GM23338 (cell line): ENCODE measurements around the gene SERPING1. TPM values are rescaled to one million over a fixed set of nuclear protein-coding genes. Genes with fewer than 3 reads are reported as not detected.

Source experiments
- ATAC-seq: fragments of 200-7000 bp; cut with Tn5 transposase; 3 replicates; pipeline ENCODE4 v1.9.1; 2020
- DNase-seq: peaks from one replicate; pipeline ENCODE4 v3.0.0-alpha.2; 2015; ENCODE audit warnings: low spot score
- H2AFZ ChIP-seq: fragments of 200-600 bp; sonication (generic); 2 replicates; pipeline ENCODE4 v1.8.0; 2016; ENCODE audit warnings: antibody characterized with exemption, mild to moderate bottlenecking, moderate library complexity
- H3F3A ChIP-seq: fragments of 200-600 bp; sonication (generic); replicated peaks from 2 replicates; pipeline ENCODE4 v1.8.0; 2017; ENCODE audit warnings: antibody characterized with exemption, mixed run types, low read depth
- H3K27ac ChIP-seq: fragments of 200-600 bp; sonication (generic); 2 replicates; pipeline ENCODE4 v1.6.1; 2016; ENCODE audit warnings: low read depth
- H3K27me3 ChIP-seq: fragments of 200-600 bp; sonication (generic); 2 replicates; pipeline ENCODE4 v1.8.0; 2016; ENCODE audit warnings: mild to moderate bottlenecking, mixed run types, moderate library complexity; ENCODE audit not compliant: insufficient read depth
- H3K36me3 ChIP-seq: fragments of 200-600 bp; sonication (generic); 2 replicates; pipeline ENCODE4 v1.8.0; 2016; ENCODE audit warnings: mild to moderate bottlenecking; ENCODE audit not compliant: insufficient read depth
- H3K4me1 ChIP-seq: fragments of 200-600 bp; sonication (generic); 2 replicates; pipeline ENCODE4 v1.8.0; 2016; ENCODE audit warnings: mild to moderate bottlenecking, moderate library complexity; ENCODE audit not compliant: insufficient read depth
- H3K4me2 ChIP-seq: fragments of 200-600 bp; sonication (generic); 2 replicates; pipeline ENCODE4 v1.7.1; 2017; ENCODE audit warnings: mixed run types
- H3K4me3 ChIP-seq: fragments of 200-600 bp; sonication (generic); 2 replicates; pipeline ENCODE4 v1.6.1; 2016; ENCODE audit warnings: mixed run types
- H3K79me2 ChIP-seq: fragments of 200-600 bp; sonication (generic); replicated peaks from 2 replicates; pipeline ENCODE4 v1.8.0; 2017; ENCODE audit warnings: mild to moderate bottlenecking; ENCODE audit not compliant: insufficient read depth
- H3K9me2 ChIP-seq: fragments of 200-600 bp; sonication (generic); 2 replicates; pipeline ENCODE4 v1.8.0; 2017; ENCODE audit not compliant: insufficient read depth
- H4K20me1 ChIP-seq: fragments of 200-600 bp; sonication (generic); replicated peaks from 2 replicates; pipeline ENCODE4 v1.8.0; 2017; ENCODE audit warnings: mild to moderate bottlenecking; ENCODE audit not compliant: insufficient read depth
- H3K27ac Mint-ChIP-seq: 2 replicates; pipeline ENCODE4 v1.8.0; 2020; ENCODE audit warnings: inconsistent platforms, mild to moderate bottlenecking, moderate library complexity, mixed read lengths
- H3K27me3 Mint-ChIP-seq: 3 replicates; pipeline ENCODE4 v1.8.0; 2022; ENCODE audit warnings: low read depth, mild to moderate bottlenecking, moderate library complexity, mixed read lengths, inconsistent platforms; ENCODE audit not compliant: insufficient read depth, poor library complexity
- H3K36me3 Mint-ChIP-seq: 3 replicates; pipeline ENCODE4 v1.8.0; 2021; ENCODE audit warnings: low read depth, mild to moderate bottlenecking, inconsistent platforms, moderate library complexity, mixed read lengths
- H3K4me1 Mint-ChIP-seq: 3 replicates; pipeline ENCODE4 v1.8.0; 2020; ENCODE audit warnings: mild to moderate bottlenecking, inconsistent platforms, mixed read lengths
- H3K4me3 Mint-ChIP-seq: 3 replicates; pipeline ENCODE4 v1.8.0; 2021; ENCODE audit warnings: moderate library complexity, mild to moderate bottlenecking, inconsistent platforms, mixed read lengths
- H3K9me3 Mint-ChIP-seq: 3 replicates; pipeline ENCODE4 v1.8.0; 2020; ENCODE audit warnings: moderate library complexity, mild to moderate bottlenecking, inconsistent platforms, mixed read lengths
- CREB1 ChIP-seq: fragments of 250-450 bp; sonication (Bioruptor Pico); IDR thresholded peaks from 2 replicates; pipeline ENCODE4 v1.5.0; 2020; ENCODE audit warnings: low read depth, mild to moderate bottlenecking, moderate library complexity
- CTCF ChIP-seq, 2 experiments: fragments of 200-600 bp in 1 of 2; sonication (generic) in 1 of 2; conservative IDR thresholded peaks; 2 replicates each; pipeline versions ENCODE4 v1.5.1 to v1.6.1; 2016 to 2017; ENCODE audit warnings: antibody characterized with exemption in 2 of 2, low read depth in 2 of 2, mild to moderate bottlenecking in 2 of 2, moderate library complexity in 1 of 2
- ETS1 ChIP-seq: IDR thresholded peaks from 2 replicates; pipeline ENCODE4 v1.6.1; 2016; ENCODE audit warnings: antibody characterized with exemption
- EZH2 ChIP-seq: fragments of 200-600 bp; sonication (generic); IDR thresholded peaks from one replicate; pipeline ENCODE4 v1.8.0; 2017; ENCODE audit warnings: antibody characterized with exemption, mild to moderate bottlenecking, low read depth; ENCODE audit not compliant: unreplicated experiment
- EZH2phosphoT487 ChIP-seq: fragments of 200-600 bp; sonication (generic); IDR thresholded peaks from one replicate; pipeline ENCODE4 v1.8.1; 2018; ENCODE audit warnings: antibody characterized with exemption; ENCODE audit not compliant: unreplicated experiment
- JUNB ChIP-seq: IDR thresholded peaks from one replicate; pipeline ENCODE4 v1.6.1; 2016; ENCODE audit warnings: antibody characterized with exemption; ENCODE audit not compliant: unreplicated experiment
- NANOG ChIP-seq: IDR thresholded peaks from 2 replicates; pipeline ENCODE4 v1.6.1; 2016; ENCODE audit warnings: antibody characterized with exemption, borderline replicate concordance
- POLR2AphosphoS5 ChIP-seq: IDR thresholded peaks from 2 replicates; pipeline ENCODE4 v1.6.1; 2016; ENCODE audit warnings: antibody characterized with exemption, low read depth
- REST ChIP-seq: IDR thresholded peaks from one replicate; pipeline ENCODE4 v1.6.1; 2018; ENCODE audit warnings: antibody characterized with exemption; ENCODE audit not compliant: unreplicated experiment
- STAT1 ChIP-seq: IDR thresholded peaks from one replicate; pipeline ENCODE4 v1.6.1; 2016; ENCODE audit warnings: antibody characterized with exemption; ENCODE audit not compliant: unreplicated experiment
- ZNF114 ChIP-seq: fragments of 250-450 bp; sonication (Bioruptor Pico); IDR thresholded peaks from 2 replicates; pipeline ENCODE4 v1.5.0; 2020; ENCODE audit warnings: mild to moderate bottlenecking, moderate library complexity
- ZNF331 ChIP-seq: fragments of 250-450 bp; sonication (Bioruptor Pico); IDR thresholded peaks from 2 replicates; pipeline ENCODE4 v1.5.0; 2020; ENCODE audit warnings: low read depth, mild to moderate bottlenecking, moderate library complexity
- ZNF462 ChIP-seq: fragments of 250-450 bp; sonication (Bioruptor Pico); IDR thresholded peaks from 2 replicates; pipeline ENCODE4 v1.5.0; 2020; ENCODE audit warnings: mild to moderate bottlenecking, moderate library complexity
- polyA plus RNA-seq: library from polyadenylated mRNA; unstranded; fragments of >200 nt; fragmentation: Nextera tagmentation; extraction: Ambion mirVana; gene quantifications from 2 replicates; pipeline ENCODE4 v1.2.1, GENCODE V29; 2016
- total RNA-seq: library from RNA; depleted of rRNA; stranded (reverse); fragments of >200 nt; shearing (Covaris generic); gene quantifications from 2 replicates; pipeline ENCODE4 v1.2.3, GENCODE V29; 2014

SERPING1 gene
- total and polyA plus RNA-seq, 2 experiments from 2014 or later: 42.3 to 54.7 TPM

- peaks cover 35% of the 10 kb centered on the region for H3K36me3 Mint-ChIP-seq
- no peak overlapping the region for H3K27ac Mint-ChIP-seq
- no peaks in the 10 kb centered on the region for H3K9me3 Mint-ChIP-seq
- no peak overlapping the region for H3K27ac ChIP-seq
- TF ChIP-seq EZH2: no peak
- no peak for TF ChIP-seq REST
- no peak for TF ChIP-seq ZNF462 (CRISPR knock-in tag)
- TF ChIP-seq CTCF (conservative IDR thresholded peaks at IDR 0.05; ENCODE audit: low read depth in 2 of 2): no peak
- no peak for TF ChIP-seq NANOG
- TF ChIP-seq ZNF114 (CRISPR knock-in tag): no peak
- no peak for TF ChIP-seq ZNF331 (CRISPR knock-in tag)
- TF ChIP-seq EZH2phosphoT487: no peak
- TF ChIP-seq ETS1: no peak
- TF ChIP-seq STAT1: no peak
- no peak for TF ChIP-seq POLR2AphosphoS5
- no peak for TF ChIP-seq JUNB
- no peak for TF ChIP-seq CREB1 (CRISPR knock-in tag)
- H3K36me3 ChIP-seq: peaks cover 6% of the 10 kb centered on the region; the same call in 1 of the 2 replicates
- peak; percentile 82 for ATAC-seq
- H4K20me1 ChIP-seq: no peaks in the 10 kb centered on the region
- H3F3A ChIP-seq: 0 out of 2 replicates have a peak, but pooled peaks cover 3% of the 10 kb centered on the region
- H2AFZ ChIP-seq: no peak overlapping the region
- H3K9me2 ChIP-seq: no peaks in the 10 kb centered on the region
- no peak overlapping the region for H3K4me3 Mint-ChIP-seq
- no peak overlapping the region for H3K4me3 ChIP-seq
- peak; percentile 42 for DNase-seq
- H3K4me1 Mint-ChIP-seq: peaks cover 7% of the 10 kb centered on the region
- H3K4me1 ChIP-seq: 0 out of 2 replicates have a peak, but pooled peaks cover under 1% of the 10 kb centered on the region
- no peaks in the 10 kb centered on the region for H3K27me3 ChIP-seq
- no peaks in the 10 kb centered on the region for H3K79me2 ChIP-seq
- peaks cover 9% of the 10 kb centered on the region for H3K27me3 Mint-ChIP-seq
- no peak overlapping the region for H3K4me2 ChIP-seq
These were observed 7.0 kb downstream of the SERPING1 start for GRCh38 chr11:57604296-57605027.
